Testis (tissue), 3 donors: ENCODE results near the gene C15orf61. TPM values are rescaled to one million over a fixed set of nuclear protein-coding genes. Genes with fewer than 3 reads are reported as not detected.

Experiments used
- DNase-seq: peaks from one replicate; pipeline ENCODE4 v3.0.0-alpha.2; 2019
- H3K27ac ChIP-seq, 2 donors: fragments of 200-600 bp; sonication (generic); one replicate each; pipeline ENCODE4 v1.5.1; 2019
- H3K27me3 ChIP-seq: fragments of 200-600 bp; sonication (generic); one replicate; pipeline ENCODE4 v1.5.1; 2019
- H3K36me3 ChIP-seq: fragments of 200-600 bp; sonication (generic); one replicate; pipeline ENCODE4 v1.5.1; 2017; ENCODE audit warnings: low read depth; ENCODE audit errors: missing control alignments
- H3K4me1 ChIP-seq: fragments of 200-600 bp; sonication (generic); one replicate; pipeline ENCODE4 v1.5.1; 2019
- H3K4me3 ChIP-seq, 2 donors: fragments of 200-600 bp; sonication (generic); one replicate each; pipeline ENCODE4 v1.5.1; 2017 to 2019
- H3K9me3 ChIP-seq: fragments of 200-600 bp; sonication (generic); one replicate; pipeline ENCODE4 v1.5.1; 2017
- CTCF ChIP-seq, 3 experiments: fragments of 450-650 bp in 2 of 3; fragments of 200-600 bp in 1 of 3; sonication (generic) in 1 of 3; IDR thresholded peaks; one replicate each; pipeline ENCODE4 v1.5.1; 2016 to 2019; ENCODE audit warnings: antibody characterized with exemption in 3 of 3, mild to moderate bottlenecking in 2 of 3, moderate library complexity in 1 of 3
- POLR2A ChIP-seq: fragments of 450-650 bp; IDR thresholded peaks from one replicate; pipeline ENCODE4 v1.6.1; 2017; ENCODE audit warnings: antibody characterized with exemption, mild to moderate bottlenecking, moderate library complexity
- WGBS, 2 donors: methylation state at CpG; one replicate each; pipeline ENCODE4 v1.1.5; 2018; 5-methylcytosine and 5-hydroxymethylcytosine counted together
- intact Hi-C: fragments of 100-400 bp; cut with DNase I; formaldehyde crosslinking; loops from one replicate; pipeline ENCODE4 v1.15.1; 2023; ENCODE audit warnings: low total_unique reads
- polyA plus RNA-seq: library from polyadenylated mRNA; stranded (reverse); fragments of 350-450 nt; fragmentation: Illumina TruSeq; extraction: RNeasy Lipid Tissue Mini Kit (QIAGEN cat#74804); gene quantifications from one replicate; pipeline ENCODE4 v1.2.3, GENCODE V29; 2014; ENCODE audit warnings: low read depth, low replicate concordance; ENCODE audit not compliant: insufficient read depth
- total RNA-seq, 2 donors: library from RNA; depleted of rRNA; stranded (reverse); fragments of >200 nt; gene quantifications; one replicate each; pipeline ENCODE4 v1.2.3, GENCODE V29; 2016

The C15orf61 gene
- total and polyA plus RNA-seq, 3 donors from 2014 or later: 24.9 to 42.8 (median 28.6) TPM

GRCh38 chr15:67547064-67547463, 26.1 kb downstream of the C15orf61 start:
- Histone ChIP-seq H3K9me3 (no peaks in the 10 kb centered on the region), H3K27ac (no peak overlapping the region), H3K4me1 (peaks cover 17% of the 10 kb centered on the region), H3K27me3 (no peaks in the 10 kb centered on the region), H3K4me3 (no peak overlapping the region), H3K36me3 (no peaks in the 10 kb centered on the region)
- intact Hi-C loops: no loop called here
- 88 to 95% methylated on average over 2 of the region's 2 CpGs for WGBS, 2 donors
- no peak for DNase-seq
- no peak for TF ChIP-seq POLR2A
- no peak for TF ChIP-seq CTCF (IDR thresholded peaks at IDR 0.05)

- H3K4me3 ChIP-seq: no peak overlapping the region
- WGBS, 2 donors: 78 to 80% methylated on average over 3 of the region's 3 CpGs
- peaks cover 17% of the 10 kb centered on the region for H3K4me1 ChIP-seq
- no peak overlapping the region for H3K27ac ChIP-seq
- no peaks in the 10 kb centered on the region for H3K27me3 ChIP-seq
- DNase-seq: no peak
- TF ChIP-seq POLR2A (no peak), CTCF (IDR thresholded peaks at IDR 0.05) (no peak)
- no peaks in the 10 kb centered on the region for H3K9me3 ChIP-seq
- intact Hi-C loops: no loop called here
- H3K36me3 ChIP-seq: no peaks in the 10 kb centered on the region
These were observed 26.9 kb downstream of the C15orf61 start for GRCh38 chr15:67547836-67548235.

- H3K9me3 ChIP-seq: no peaks in the 10 kb centered on the region
- DNase-seq: no peak
These were observed 27.4 kb downstream of the C15orf61 start for GRCh38 chr15:67548236-67548852.

GRCh38 chr15:67548862-67549651, 28.1 kb downstream of the C15orf61 start:
- Histone ChIP-seq H3K27me3 (no peaks in the 10 kb centered on the region), H3K36me3 (no peaks in the 10 kb centered on the region), H3K9me3 (no peaks in the 10 kb centered on the region), H3K4me1 (peaks cover 8% of the 10 kb centered on the region), H3K27ac (no peak overlapping the region), H3K4me3 (no peak overlapping the region)
- intact Hi-C loops: no loop called here
- no peak for TF ChIP-seq CTCF (IDR thresholded peaks at IDR 0.05)
- no peak for TF ChIP-seq POLR2A
- DNase-seq: peak; percentile 43
- WGBS, 2 donors: 81 to 84% methylated on average over 8 of the region's 8 CpGs

More at GRCh38 chr15:67548236-67548852, 27.4 kb downstream of the C15orf61 start:
- WGBS, 2 donors: 57 to 73% methylated on average over 2 of the region's 2 CpGs
- H3K27ac ChIP-seq: no peak overlapping the region
- H3K4me1 ChIP-seq: peaks cover 15% of the 10 kb centered on the region
- H3K27me3 ChIP-seq: no peaks in the 10 kb centered on the region
- intact Hi-C loops: no loop called here
- H3K36me3 ChIP-seq: no peaks in the 10 kb centered on the region
- H3K4me3 ChIP-seq: no peak overlapping the region
- TF ChIP-seq POLR2A: no peak
- TF ChIP-seq CTCF (IDR thresholded peaks at IDR 0.05): no peak
